ENCODE data around the gene INTS1.
"Not testable (repeated sequence)": the region's sequence is repeated elsewhere in the genome, so short reads cannot be mapped to it uniquely, and the experiment has no call there.

Gene INTS1

DNA sequence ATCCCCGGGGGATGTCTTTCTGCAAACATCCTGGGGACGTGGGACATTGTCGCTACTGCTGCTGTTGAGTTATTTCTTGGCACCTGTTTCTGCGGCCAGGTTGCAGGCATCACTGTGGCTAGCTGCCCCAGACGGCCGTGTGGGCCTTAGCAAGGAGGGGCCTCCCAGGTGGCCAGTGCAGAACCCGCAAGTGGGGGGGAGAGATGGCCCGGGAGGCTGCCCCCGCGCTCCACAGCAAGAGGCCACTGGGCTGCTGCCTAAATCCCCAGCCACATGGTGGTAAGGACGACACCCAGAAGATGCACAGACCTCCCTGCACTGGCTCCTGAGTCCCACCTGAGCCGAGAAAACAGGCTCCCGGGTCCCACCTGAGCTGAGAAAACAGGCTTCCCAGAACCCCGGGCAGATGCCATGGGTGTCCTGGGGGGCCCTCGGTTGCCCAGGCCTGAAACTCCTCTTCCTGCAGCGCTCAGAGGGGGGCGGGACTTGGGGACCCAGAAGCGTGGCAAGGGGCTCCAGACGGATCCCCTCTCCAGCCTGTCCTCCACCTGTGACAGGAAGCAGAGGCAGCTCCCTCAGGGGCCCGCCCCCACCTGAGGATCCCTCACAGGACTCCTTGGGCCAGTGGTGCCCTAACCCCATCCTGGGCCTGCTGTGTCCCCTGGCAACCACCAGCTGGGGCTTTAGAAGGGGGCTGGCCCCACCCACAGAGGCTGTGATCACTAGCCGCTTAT is 25.4 kb upstream of the INTS1 start:
- no peak for DNase-seq

- DNase-seq = no peak
Measured at GRCh38 chr7:1526271-1526754, 22.1 kb upstream of the INTS1 start.

DNA sequence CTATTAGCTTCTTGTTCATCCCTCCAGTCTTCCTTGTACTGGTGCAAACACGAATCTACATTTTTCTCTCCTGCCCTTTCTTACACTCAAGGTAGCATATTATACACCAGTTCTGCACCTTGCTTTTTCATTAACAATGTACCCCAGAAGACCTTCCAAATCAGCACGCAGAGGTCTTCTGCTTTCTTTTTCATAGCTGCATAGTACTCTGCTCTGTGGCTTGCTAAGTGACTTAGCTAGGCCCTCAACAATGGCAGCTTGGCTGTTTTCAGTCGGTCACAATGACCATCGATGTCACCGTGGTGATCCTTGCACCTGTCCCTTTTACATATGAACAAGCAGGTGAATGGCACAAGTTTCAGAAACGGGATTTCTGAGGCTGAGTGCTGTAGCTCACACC is 21.2 kb upstream of the INTS1 start:
- no peak for DNase-seq

DNA sequence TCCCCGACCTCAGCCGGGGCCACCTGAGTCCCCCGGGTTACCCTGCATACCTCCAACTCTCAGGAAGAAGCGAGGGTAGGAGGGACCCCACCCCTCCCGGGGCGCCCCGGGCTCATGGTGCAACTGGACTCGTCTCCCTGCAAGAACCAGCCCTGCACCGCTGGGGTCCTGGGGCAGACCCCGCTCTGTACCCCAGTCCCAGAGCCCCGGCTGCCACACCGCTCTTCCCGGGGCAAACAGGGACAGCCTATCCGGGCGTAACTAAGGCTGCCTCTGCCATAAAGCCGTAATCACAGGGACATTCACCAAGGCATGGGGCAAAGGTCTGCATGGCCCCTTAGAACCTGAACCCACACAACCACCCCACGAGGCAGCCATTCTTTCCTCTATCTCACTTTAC is 19.7 kb upstream of the INTS1 start:
- DNase-seq = no peak

DNA sequence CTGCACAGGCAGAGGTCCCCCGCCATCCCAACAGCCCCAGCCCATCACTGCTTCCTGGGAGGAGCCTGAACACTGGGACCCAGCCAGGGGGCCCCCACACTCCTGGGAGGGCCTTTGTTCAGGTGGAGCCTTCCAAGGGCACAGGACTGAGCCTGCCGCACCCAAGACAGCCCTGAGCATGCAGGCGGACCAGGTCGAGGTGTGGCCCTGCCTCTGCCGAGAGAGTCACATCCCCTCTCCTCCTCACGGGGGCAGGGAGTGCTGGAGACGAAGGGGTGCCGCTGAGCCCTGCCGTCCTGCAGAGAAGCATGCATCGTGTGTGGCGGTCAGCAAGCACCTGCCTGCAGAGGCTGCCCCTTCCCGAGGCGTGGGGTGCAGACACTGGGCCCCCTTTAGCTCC is 19.0 kb upstream of the INTS1 start:
- no peak for DNase-seq

DNA sequence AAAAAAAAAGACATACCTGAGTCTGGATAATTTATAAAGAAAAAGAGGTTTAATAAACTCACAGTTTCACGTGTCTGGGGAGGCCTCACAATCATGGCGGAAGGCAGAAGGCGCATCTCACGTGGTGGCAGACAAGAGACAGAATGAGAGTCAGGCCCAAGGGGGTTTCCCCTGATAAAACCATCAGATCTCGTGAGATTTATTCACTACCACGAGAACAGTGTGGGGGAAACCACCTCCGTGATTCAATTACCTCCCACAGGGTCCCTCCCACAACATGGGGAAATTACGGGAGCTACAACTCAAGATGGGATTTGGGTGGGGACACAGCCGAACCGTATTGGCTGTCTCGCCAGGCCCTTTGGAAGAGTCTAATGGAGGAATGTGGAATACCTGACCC is 17.3 kb upstream of the INTS1 start:
- DNase-seq = no peak

GRCh38 chr7:1520539-1521234 is 16.5 kb upstream of the INTS1 start:
- DNase-seq = no peak

DNA sequence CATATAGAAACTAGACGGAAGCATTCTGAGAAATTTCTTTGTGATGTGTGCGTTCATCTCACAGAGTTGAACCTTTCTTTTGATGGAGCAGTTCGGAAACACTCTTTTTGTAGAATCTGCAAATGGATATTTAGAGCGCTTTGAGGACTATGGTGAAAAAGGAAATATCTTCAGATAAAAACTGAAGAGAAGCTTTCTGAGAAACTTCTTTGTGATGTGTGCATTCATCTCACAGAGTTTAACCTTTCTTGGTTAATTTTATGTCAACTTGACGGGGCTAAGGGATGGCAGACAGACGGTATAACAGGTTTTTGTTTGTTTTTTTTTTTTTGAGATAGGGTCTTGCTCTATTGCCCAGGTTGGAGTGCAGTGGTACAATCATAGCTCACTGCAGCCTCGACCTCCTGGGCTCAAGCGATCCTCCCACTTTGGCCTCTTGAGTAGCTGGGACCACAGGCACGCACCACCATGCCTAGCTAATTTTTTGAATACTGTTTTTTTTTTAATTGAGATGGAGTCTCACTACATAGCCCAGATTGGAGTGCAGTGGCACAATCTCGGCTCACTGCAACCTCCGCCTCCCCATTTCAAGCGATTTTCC is 15.2 kb upstream of the INTS1 start:
- not testable (repeated sequence) for DNase-seq

DNA sequence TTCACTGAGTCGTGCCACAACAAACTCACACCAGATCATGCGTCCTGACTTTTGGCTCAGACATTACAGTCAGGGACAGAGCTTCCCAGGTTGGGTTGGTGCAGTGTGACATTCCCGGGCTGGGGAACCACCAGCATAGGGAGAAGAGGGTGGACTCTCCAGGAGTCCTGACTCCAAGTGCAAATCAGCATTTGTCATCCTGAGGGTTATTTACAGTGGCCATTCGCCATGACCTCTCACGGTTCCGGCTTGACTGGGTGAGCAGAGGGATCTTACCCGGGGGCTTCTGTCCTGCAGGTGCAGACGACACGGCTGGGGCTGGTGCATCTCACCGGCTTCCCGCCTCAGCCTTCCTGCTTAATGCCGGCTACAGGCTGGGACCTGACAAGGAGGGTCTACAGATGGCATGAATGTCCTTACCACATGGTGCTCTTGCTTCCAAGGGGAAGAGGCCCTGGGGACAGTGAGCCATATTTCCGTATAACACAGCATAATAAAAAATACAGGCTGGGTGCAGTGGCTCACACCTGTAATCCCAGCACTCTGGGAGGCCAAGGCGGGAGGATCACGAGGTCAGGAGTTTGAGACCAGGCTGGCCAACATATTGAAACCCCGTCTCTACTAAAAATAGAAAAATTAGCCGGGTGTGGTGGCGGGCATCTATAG is 12.5 kb upstream of the INTS1 start:
- no peak for DNase-seq

- not testable (repeated sequence) for DNase-seq
Measured at GRCh38 chr7:1515509-1515967, 11.3 kb upstream of the INTS1 start.

DNA sequence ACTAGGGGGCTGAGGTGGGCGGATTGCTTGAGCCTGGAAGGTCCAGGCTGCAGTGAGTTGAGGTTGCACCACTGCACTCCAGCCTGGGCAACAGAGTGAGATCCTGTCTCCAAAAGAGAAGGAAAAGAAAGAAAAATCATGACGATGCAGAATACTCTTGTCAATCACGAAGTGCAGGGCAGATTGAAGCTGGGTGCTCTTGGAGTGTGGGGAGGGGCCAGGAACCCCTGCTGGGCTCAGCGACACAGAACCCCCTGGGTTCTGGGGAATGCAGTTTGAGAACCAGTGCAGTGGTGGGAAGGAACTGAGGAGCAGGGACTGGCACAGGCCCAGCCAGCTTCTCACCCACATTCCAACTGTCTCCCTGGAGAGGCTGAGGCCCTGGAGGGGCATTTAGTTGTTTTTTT is 10.8 kb upstream of the INTS1 start:
- no peak for DNase-seq

- DNase-seq = no peak
Measured at GRCh38 chr7:1514407-1514806, 10.2 kb upstream of the INTS1 start.

- DNase-seq = no peak
Measured at GRCh38 chr7:1513657-1514095, 9.5 kb upstream of the INTS1 start.

DNA sequence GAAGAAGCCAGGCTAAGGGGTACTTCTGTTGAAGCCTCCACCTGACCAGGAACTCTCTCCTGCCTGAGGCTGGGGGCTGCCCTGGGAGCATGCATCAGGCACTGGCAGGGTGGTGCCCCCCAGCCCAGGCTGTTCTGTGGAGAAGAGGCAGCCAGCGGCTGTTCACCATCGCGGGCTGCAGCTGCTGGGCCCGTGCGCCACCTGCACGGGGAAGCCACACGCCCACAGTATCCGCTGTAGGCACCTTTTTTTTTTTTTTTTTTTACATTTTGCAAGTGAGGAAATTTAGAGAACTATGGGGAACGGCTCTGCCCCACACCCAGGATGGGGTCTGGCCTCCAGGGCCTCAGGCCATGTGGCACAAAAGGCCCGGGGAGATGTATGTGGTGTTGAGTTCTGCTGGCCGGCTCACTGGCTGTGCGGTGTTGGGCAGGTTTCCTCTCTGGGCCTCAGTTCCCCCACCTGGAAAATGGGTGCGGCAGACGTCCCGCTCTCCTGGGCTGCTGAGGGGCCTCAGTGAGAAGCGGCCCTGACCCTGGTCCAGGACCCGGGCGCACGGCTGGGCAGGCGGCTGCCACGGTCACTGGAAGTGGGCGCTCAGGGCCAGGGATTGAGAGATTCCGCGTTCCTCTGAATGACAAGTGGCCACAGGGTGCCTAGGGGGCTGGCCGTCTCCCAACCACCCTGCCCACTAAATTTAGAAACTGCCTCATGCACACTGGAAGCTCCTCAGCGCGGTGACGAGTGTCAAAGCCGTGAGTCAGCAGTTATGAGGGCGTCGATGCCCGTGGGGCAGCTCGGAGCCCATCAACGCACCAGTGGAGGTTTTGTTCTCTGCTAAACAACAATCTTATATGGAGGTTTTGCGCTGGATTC is 8.8 kb upstream of the INTS1 start:
- no peak for DNase-seq

- no peak for DNase-seq
Measured at GRCh38 chr7:1511444-1512422, 7.5 kb upstream of the INTS1 start.

- DNase-seq = no peak
Measured at GRCh38 chr7:1510780-1511154, 6.6 kb upstream of the INTS1 start.

DNA sequence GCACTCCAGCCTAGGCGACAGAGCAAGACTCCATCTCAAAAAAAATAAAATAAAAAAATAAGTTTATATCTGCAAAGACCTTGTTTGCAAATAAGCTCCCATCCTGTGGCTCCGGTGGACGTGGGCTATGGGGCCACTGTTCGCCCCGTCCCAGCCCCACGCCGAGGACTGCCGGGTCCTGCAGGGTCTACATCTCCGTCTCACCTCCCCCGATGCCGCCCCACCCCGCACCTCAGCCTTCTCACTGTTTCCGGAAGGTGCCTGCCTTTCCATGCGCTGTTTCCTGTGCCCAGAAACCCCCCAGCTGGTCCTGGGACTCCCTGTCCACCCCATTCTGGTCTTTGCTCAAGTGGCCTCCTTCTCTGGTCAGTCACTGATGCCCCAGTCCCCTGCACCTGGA is 5.0 kb upstream of the INTS1 start:
- no peak for DNase-seq

DNA sequence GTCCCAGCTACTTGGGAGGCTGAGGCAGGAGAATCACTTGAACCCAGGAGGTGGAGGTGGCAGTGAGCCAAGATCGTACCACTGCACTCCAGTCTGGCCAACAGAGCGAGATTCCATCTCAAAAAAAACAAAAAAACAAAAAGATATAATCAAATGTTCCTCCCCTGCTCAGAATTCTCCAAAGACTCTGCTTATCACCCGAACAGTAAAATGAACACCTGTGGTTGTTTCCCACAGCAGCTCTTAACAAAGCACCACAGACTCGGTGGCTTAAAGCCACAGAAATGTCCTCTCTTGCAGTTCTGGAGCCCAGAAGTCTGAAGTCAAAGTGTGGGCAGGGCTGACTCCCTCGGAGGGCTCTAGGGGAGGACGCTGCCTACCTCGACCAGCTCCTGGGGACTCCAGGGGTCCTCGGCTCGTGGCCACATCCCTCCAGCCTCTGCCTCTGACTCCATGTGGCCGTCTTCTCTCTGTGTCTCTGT is 4.1 kb upstream of the INTS1 start:
- DNase-seq = no peak

DNA sequence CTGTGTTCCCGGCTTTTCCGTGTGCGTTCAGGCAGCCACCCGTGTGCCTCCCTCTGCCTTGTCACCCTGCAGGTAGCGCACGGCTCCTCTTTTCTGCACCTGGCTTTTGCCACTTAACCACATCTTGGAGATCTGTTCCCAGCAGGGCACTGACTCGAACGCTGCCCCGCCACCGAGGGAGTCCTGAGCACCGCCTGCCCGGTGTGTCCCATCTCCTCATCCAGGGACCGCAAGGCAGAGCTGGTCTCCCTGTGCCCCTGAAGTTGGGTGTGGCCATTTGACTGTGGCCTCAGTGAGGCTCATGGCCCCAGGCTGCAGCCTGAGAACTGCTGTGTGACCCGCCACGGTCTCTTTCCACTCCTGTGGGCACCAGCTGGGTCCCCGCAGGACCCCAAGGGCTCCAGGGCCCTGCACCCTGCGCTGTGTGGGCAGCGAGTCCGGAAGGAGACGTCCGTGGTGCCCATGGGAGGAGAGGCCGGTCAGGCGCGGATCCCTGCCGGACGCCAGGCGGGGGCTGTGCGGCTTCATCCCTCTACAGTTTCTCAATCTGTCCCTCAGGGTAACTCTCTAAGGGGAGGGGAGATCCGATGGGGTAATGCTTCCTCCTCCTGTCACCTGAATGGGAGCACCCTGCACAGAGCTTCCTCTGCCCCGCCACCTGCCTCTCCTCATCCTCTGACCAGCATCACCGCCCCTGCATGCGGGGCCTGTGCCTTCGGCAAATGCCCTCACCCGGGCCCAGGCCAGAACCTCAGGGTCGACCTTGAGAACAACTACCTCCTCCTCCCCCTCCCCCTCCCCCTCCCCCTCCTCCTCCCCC is 1.8 kb upstream of the INTS1 start:
- DNase-seq = no peak

GRCh38 chr7:1503390-1503789 is 799 bp downstream of the INTS1 start:
- no peak for DNase-seq
